GM12892 (cell line): ENCODE results near the gene UNG.

ENCODE experiments used
- POLR2A ChIP-seq: IDR thresholded peaks from 2 replicates; pipeline ENCODE4 v1.6.1; 2011; ENCODE audit warnings: low read depth, low read length, control low read depth
- POLR2AphosphoS5 ChIP-seq: IDR thresholded peaks from 2 replicates; pipeline ENCODE4 v1.6.1; 2011; ENCODE audit warnings: low read depth, low read length, control low read depth

- TF ChIP-seq POLR2AphosphoS5 (no peak), POLR2A (no peak)
These were observed 19.2 kb downstream of the UNG start for GRCh38 chr12:109116611-109116949.
